Hypothalamus (tissue), 51 donors: ENCODE results near the gene UBE2E2.

Experiments used
- DNase-seq, 51 donors: peaks; one replicate each; lab custom pipeline; 2025; lab: John Stamatoyannopoulos, UW

UBE2E2 gene

GRCh38 chr3:23461069-23461468 is 257.9 kb downstream of the UBE2E2 start:
- no peak for DNase-seq

- DNase-seq: no peak
Observed at GRCh38 chr3:23463791-23464190, 260.7 kb downstream of the UBE2E2 start.

GRCh38 chr3:23465569-23465968 is 262.4 kb downstream of the UBE2E2 start:
- no peak for DNase-seq

- no peak for DNase-seq
Observed at GRCh38 chr3:23468203-23468602, 265.1 kb downstream of the UBE2E2 start.

GRCh38 chr3:23474580-23475357 is 271.6 kb downstream of the UBE2E2 start:
- no peak for DNase-seq

- DNase-seq: no peak
Observed at GRCh38 chr3:23475446-23475845, 272.3 kb downstream of the UBE2E2 start.

- peak in 2 of 51 donors; percentile 4 to 50 for DNase-seq
Observed at GRCh38 chr3:23479026-23479425, 275.9 kb downstream of the UBE2E2 start.

GRCh38 chr3:23479615-23480328 is 276.6 kb downstream of the UBE2E2 start:
- DNase-seq: peak in 4 of 51 donors; percentile 14 to 45 (median 32)

- DNase-seq: peak in 50 of 51 donors; percentile 3 to 91 (median 70)
Observed at GRCh38 chr3:23480329-23480714, 277.2 kb downstream of the UBE2E2 start.

- no peak for DNase-seq
Observed at GRCh38 chr3:23481011-23481615, 278.0 kb downstream of the UBE2E2 start.

- no peak for DNase-seq
Observed at GRCh38 chr3:23481616-23482278, 278.6 kb downstream of the UBE2E2 start.

- DNase-seq: no peak
Observed at GRCh38 chr3:23484386-23484785, 281.3 kb downstream of the UBE2E2 start.

- DNase-seq: no peak
Observed at GRCh38 chr3:23485922-23486321, 282.8 kb downstream of the UBE2E2 start.

- DNase-seq: peak in 1 of 51 donors; percentile 1
Observed at GRCh38 chr3:23487015-23487414, 283.9 kb downstream of the UBE2E2 start.

GRCh38 chr3:23488618-23489017 is 285.5 kb downstream of the UBE2E2 start:
- DNase-seq: no peak

GRCh38 chr3:23489300-23490158 is 286.4 kb downstream of the UBE2E2 start:
- no peak for DNase-seq

- DNase-seq: no peak
Observed at GRCh38 chr3:23490459-23490858, 287.3 kb downstream of the UBE2E2 start.

- no peak for DNase-seq
Observed at GRCh38 chr3:23492057-23492456, 288.9 kb downstream of the UBE2E2 start.

- no peak for DNase-seq
Observed at GRCh38 chr3:23493889-23494288, 290.8 kb downstream of the UBE2E2 start.

GRCh38 chr3:23494967-23495366 is 291.8 kb downstream of the UBE2E2 start:
- DNase-seq: no peak
